ENCODE results near the gene CDH15.

DNA sequence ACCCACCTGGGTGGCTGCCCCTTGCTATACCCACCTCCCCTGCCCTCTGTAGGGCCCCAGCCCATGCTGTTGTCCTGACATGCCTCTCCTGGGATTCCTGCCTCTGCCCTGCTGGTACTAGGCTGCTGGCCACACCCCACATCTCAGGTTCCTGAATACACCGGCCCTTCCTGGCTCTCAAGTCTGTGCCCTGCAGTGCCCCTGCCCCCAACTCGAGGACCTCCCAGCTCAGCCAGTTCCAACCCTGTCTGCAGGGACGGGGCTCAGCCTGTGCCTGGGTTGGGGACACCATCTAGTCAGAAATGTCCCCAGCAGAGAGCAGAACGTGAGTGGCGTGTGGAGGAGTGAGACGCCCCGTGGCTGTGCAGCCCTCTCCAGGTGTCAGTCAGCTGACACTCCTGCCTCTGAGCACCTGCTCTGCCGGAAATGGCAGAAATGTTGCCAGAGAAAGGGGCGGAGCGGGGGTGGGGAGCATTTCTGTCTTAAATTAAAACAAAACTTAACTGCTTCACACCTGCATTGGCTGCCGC, 49.2 kb upstream of the CDH15 start:
- TF ChIP-seq, protein P1, sequence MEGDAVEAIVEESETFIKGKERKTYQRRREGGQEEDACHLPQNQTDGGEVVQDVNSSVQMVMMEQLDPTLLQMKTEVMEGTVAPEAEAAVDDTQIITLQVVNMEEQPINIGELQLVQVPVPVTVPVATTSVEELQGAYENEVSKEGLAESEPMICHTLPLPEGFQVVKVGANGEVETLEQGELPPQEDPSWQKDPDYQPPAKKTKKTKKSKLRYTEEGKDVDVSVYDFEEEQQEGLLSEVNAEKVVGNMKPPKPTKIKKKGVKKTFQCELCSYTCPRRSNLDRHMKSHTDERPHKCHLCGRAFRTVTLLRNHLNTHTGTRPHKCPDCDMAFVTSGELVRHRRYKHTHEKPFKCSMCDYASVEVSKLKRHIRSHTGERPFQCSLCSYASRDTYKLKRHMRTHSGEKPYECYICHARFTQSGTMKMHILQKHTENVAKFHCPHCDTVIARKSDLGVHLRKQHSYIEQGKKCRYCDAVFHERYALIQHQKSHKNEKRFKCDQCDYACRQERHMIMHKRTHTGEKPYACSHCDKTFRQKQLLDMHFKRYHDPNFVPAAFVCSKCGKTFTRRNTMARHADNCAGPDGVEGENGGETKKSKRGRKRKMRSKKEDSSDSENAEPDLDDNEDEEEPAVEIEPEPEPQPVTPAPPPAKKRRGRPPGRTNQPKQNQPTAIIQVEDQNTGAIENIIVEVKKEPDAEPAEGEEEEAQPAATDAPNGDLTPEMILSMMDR (IDR thresholded peaks at IDR 0.05) = no peak
- TF ChIP-seq EZH2 (IDR thresholded peaks at IDR 0.05) = no peak

Measured in neural progenitor cell (in vitro differentiated cells).